HFFc6 (cell line): ENCODE results near the gene SGIP1. TPM values are rescaled to one million over a fixed set of nuclear protein-coding genes. Genes with fewer than 3 reads are reported as not detected.

Source experiments
- DNase-seq: peaks from one replicate; pipeline ENCODE4 v3.0.0-alpha.2; 2018
- H3K27ac Mint-ChIP-seq: 2 replicates; pipeline ENCODE4 v1.8.0; 2020; ENCODE audit warnings: mild to moderate bottlenecking, mixed read lengths
- H3K27me3 Mint-ChIP-seq: 2 replicates; pipeline ENCODE4 v1.8.0; 2021; ENCODE audit warnings: mild to moderate bottlenecking, moderate library complexity, mixed read lengths; ENCODE audit not compliant: insufficient read depth
- H3K36me3 Mint-ChIP-seq: 2 replicates; pipeline ENCODE4 v1.8.0; 2021; ENCODE audit warnings: low read depth, mixed read lengths
- H3K4me1 Mint-ChIP-seq: 2 replicates; pipeline ENCODE4 v1.8.0; 2020; ENCODE audit warnings: low read depth, mixed read lengths
- H3K4me3 Mint-ChIP-seq: 2 replicates; pipeline ENCODE4 v1.8.0; 2020; ENCODE audit warnings: mild to moderate bottlenecking, moderate library complexity, mixed read lengths
- H3K9me3 Mint-ChIP-seq: 2 replicates; pipeline ENCODE4 v1.8.0; 2020; ENCODE audit warnings: mild to moderate bottlenecking, mixed read lengths
- total RNA-seq, 6 experiments: library from RNA; stranded (reverse); fragmentation: NEBNext Ultra II Directional; extraction: Animal tissue kit (Norgen Biotek cat#: 25700); gene quantifications; 2 replicates in 1 of 6; 3 replicates in 5 of 6; pipeline ENCODE4 v1.2.3, GENCODE V29; 2021
- TF ChIP-seq, protein P1 (sequence below): fragments of 200-600 bp; sonication (generic); IDR thresholded peaks from 2 replicates; pipeline ENCODE4 v1.5.0; 2021; ENCODE audit warnings: antibody characterized with exemption, mild to moderate bottlenecking

Gene SGIP1
- total RNA-seq, 6 experiments from 2014 or later, result 53.3 to 72.0 (median 57.9) TPM

DNA sequence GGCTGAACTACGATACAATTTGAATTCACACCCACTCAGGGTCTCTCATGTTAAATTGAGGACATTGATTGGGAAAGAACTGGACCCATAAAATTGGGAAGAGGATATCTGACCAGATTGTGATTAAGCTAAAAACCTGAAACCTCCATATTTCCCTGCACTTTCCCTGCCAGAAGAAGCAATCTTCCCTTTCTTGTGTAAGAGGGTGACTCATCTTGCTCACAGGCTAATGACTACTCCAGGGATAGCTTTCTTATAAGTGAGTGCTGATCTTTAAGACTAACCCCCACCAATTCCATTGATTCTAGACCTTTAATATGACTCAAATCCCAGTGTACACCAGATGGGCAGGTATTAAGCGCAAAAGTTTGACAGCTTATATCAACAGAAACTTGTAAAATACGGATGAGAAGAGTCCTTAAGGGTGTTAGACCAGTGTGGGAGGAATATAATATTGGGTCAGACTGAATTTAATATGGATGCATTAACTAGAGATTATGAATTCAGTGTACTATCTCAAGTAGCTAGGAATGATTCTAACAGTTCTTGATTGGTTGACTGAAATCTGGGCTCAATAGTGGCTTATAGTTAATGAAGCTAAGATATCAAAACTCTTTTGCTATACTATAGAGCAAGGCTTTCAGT lies 12.1 kb upstream of the SGIP1 start:
- H3K4me1 Mint-ChIP-seq, result peaks cover 76% of the 10 kb centered on the region
- peak overlapping the region; percentile 19; the same call in 1 of the 2 replicates for H3K4me3 Mint-ChIP-seq
- H3K27me3 Mint-ChIP-seq, result no peaks in the 10 kb centered on the region
- peaks cover 2% of the 10 kb centered on the region; the same call in 1 of the 2 replicates for H3K36me3 Mint-ChIP-seq
- no peaks in the 10 kb centered on the region for H3K9me3 Mint-ChIP-seq
- TF ChIP-seq, protein P1, sequence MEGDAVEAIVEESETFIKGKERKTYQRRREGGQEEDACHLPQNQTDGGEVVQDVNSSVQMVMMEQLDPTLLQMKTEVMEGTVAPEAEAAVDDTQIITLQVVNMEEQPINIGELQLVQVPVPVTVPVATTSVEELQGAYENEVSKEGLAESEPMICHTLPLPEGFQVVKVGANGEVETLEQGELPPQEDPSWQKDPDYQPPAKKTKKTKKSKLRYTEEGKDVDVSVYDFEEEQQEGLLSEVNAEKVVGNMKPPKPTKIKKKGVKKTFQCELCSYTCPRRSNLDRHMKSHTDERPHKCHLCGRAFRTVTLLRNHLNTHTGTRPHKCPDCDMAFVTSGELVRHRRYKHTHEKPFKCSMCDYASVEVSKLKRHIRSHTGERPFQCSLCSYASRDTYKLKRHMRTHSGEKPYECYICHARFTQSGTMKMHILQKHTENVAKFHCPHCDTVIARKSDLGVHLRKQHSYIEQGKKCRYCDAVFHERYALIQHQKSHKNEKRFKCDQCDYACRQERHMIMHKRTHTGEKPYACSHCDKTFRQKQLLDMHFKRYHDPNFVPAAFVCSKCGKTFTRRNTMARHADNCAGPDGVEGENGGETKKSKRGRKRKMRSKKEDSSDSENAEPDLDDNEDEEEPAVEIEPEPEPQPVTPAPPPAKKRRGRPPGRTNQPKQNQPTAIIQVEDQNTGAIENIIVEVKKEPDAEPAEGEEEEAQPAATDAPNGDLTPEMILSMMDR, result no peak
- H3K27ac Mint-ChIP-seq, result peak overlapping the region; percentile 63
- peak; percentile 77 for DNase-seq

DNA sequence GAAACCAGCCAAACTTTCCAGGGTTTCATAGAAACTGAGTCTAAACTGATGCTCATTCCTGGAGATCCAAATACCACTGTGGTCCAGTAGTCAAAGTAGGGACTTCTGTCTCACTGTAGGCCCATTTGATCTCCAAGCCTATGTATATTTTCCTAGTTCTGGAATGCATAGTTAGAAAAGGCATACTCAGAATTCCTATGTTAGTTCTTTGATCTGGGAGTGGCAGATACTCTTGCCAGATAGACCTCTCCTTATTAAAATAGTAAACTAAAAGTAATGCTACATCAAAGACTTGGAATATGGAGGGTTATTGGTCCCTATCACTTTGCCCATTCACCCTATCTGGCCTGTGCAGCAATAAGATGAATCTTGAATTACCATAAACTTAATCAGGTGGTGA lies 10.4 kb upstream of the SGIP1 start:
- peak overlapping the region; percentile 51 for H3K27ac Mint-ChIP-seq
- H3K4me3 Mint-ChIP-seq, result no peak overlapping the region
- H3K36me3 Mint-ChIP-seq, result peaks cover 7% of the 10 kb centered on the region; the same call in 1 of the 2 replicates
- TF ChIP-seq, protein P1, result no peak
- H3K4me1 Mint-ChIP-seq, result peaks cover 84% of the 10 kb centered on the region
- H3K9me3 Mint-ChIP-seq, result no peaks in the 10 kb centered on the region
- DNase-seq, result peak; percentile 31
- H3K27me3 Mint-ChIP-seq, result no peaks in the 10 kb centered on the region

DNA sequence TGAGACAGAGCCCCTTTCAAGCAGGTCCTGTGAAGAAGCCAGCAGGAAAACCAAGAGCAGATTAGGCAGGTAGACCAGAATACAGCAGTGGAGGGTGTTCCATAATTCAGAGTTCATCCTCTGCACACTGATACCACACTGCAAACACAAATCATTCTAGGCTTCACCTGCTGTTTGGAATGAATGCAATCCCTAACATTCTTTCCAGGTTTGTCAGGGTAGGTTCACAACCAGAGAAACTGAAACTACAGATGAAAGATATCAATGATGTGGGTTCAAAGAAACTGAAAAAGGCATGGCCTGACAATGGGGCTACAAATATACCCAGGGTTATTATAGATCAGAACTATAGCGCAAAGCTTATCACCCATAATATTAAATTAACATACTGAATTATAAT lies 8.9 kb upstream of the SGIP1 start:
- H3K27me3 Mint-ChIP-seq, result no peaks in the 10 kb centered on the region

DNA sequence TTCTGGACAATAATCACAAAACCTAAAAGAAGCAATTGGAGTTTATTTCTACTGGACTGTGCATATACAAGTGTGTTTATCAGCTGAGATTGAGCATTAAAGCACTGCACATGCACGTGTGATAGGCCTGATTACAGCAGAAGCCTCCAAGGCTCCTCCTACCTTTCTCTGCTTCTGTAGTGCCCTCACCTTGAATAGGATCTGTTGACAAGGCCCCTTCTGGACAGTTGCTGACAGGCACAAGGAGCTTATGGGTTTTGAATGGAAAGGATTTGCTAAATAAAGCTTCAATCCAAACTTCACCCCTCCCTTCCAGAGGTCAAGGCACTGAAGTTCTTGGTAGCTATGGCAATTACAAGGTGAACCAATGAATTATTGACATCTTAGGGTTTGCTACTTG lies 7.9 kb upstream of the SGIP1 start:
- Mint-ChIP-seq H3K27ac (no peak overlapping the region), H3K27me3 (no peaks in the 10 kb centered on the region; the same call in 1 of the 2 replicates), H3K4me1 (peaks cover 88% of the 10 kb centered on the region), H3K9me3 (no peaks in the 10 kb centered on the region), H3K4me3 (no peak overlapping the region), H3K36me3 (peaks cover 7% of the 10 kb centered on the region; the same call in 1 of the 2 replicates)
- no peak for DNase-seq
- TF ChIP-seq, protein P1, result no peak

More for the DNA sequence above, 8.9 kb upstream of the SGIP1 start:
- DNase-seq, result no peak
- H3K4me3 Mint-ChIP-seq, result no peak overlapping the region
- no peak overlapping the region for H3K27ac Mint-ChIP-seq
- H3K4me1 Mint-ChIP-seq, result peaks cover 94% of the 10 kb centered on the region
- H3K36me3 Mint-ChIP-seq, result peaks cover 7% of the 10 kb centered on the region; the same call in 1 of the 2 replicates
- TF ChIP-seq, protein P1, result no peak
- no peaks in the 10 kb centered on the region for H3K9me3 Mint-ChIP-seq

DNA sequence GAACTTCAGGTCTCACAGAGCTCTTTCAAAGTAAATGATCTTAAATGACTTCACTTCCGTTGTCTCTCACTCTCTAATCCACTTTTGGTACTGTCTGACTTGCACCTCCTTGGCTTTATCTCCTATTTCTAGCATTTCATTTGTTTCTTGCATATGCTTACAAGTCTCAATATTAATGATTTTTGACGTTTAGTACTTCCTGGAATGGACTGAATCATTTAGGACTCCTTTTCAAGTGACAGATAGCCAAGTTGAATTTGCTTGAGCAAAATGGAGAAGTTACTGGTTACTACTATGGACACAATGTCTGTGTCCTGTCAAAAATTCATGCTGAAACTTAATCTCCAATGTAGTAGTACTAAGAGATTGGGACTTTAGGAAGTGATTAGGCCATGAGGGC lies 7.0 kb upstream of the SGIP1 start:
- peaks cover 88% of the 10 kb centered on the region for H3K4me1 Mint-ChIP-seq
- H3K9me3 Mint-ChIP-seq, result no peaks in the 10 kb centered on the region
- no peaks in the 10 kb centered on the region; the same call in none of the 2 replicates for H3K27me3 Mint-ChIP-seq
- DNase-seq, result no peak
- H3K36me3 Mint-ChIP-seq, result peaks cover 7% of the 10 kb centered on the region; the same call in 1 of the 2 replicates
- TF ChIP-seq, protein P1, result no peak
- no peak overlapping the region for H3K4me3 Mint-ChIP-seq
- peak overlapping the region; percentile 74 for H3K27ac Mint-ChIP-seq
